Loucy (cell line): Measurements from ENCODE around the gene SLC25A18.
A peak's percentile ranks its signal among the peaks of the same experiment; 100 is the strongest.
"Not testable (repeated sequence)": the region's sequence is repeated elsewhere in the genome, so short reads cannot be mapped to it uniquely, and the experiment has no call there.

Experiments used
- H2AFZ ChIP-seq: fragments of 200-600 bp; sonication (generic); 2 replicates; pipeline ENCODE4 v1.6.0; 2016; ENCODE audit warnings: antibody characterized with exemption, mild to moderate bottlenecking, low read length, moderate library complexity
- H3F3A ChIP-seq: fragments of 200-600 bp; 2 replicates; pipeline ENCODE4 v1.6.0; 2016; ENCODE audit warnings: antibody characterized with exemption, low read depth, mild to moderate bottlenecking
- H3K27me3 ChIP-seq: fragments of 200-600 bp; sonication (generic); 2 replicates; pipeline ENCODE4 v1.6.1; 2014; ENCODE audit warnings: low read length, mild to moderate bottlenecking; ENCODE audit not compliant: insufficient read depth, poor library complexity, severe bottlenecking
- H3K36me3 ChIP-seq: fragments of 200-600 bp; sonication (generic); 2 replicates; pipeline ENCODE4 v1.6.1; 2016; ENCODE audit warnings: low read length; ENCODE audit not compliant: insufficient read depth
- H3K4me1 ChIP-seq: fragments of 200-600 bp; sonication (generic); 2 replicates; pipeline ENCODE4 v1.5.1; 2014; ENCODE audit warnings: low read length, mild to moderate bottlenecking; ENCODE audit not compliant: insufficient read depth, poor library complexity, severe bottlenecking
- H3K4me2 ChIP-seq: fragments of 200-600 bp; sonication (generic); 2 replicates; pipeline ENCODE4 v1.6.0; 2014; ENCODE audit warnings: antibody characterized with exemption, low read length, low read depth, mild to moderate bottlenecking; ENCODE audit not compliant: poor library complexity, severe bottlenecking
- H3K4me3 ChIP-seq: fragments of 200-600 bp; sonication (generic); 2 replicates; pipeline ENCODE4 v1.5.1; 2014; ENCODE audit warnings: low read length, mild to moderate bottlenecking, mixed read lengths; ENCODE audit not compliant: poor library complexity, severe bottlenecking
- H3K79me2 ChIP-seq: fragments of 200-600 bp; sonication (generic); 2 replicates; pipeline ENCODE4 v1.6.1; 2014; ENCODE audit warnings: low read length; ENCODE audit not compliant: insufficient read depth
- H3K9ac ChIP-seq: fragments of 200-600 bp; sonication (generic); 2 replicates; pipeline ENCODE4 v1.6.0; 2014; ENCODE audit warnings: mild to moderate bottlenecking, low read depth, low read length, moderate library complexity; ENCODE audit not compliant: poor library complexity, severe bottlenecking
- H3K9me2 ChIP-seq: fragments of 200-600 bp; sonication (generic); replicated peaks from 2 replicates; pipeline ENCODE4 v1.6.1; 2016; ENCODE audit warnings: low read depth, low read length, mixed read lengths
- H3K9me3 ChIP-seq: fragments of 200-600 bp; sonication (generic); 2 replicates; pipeline ENCODE4 v1.6.1; 2014; ENCODE audit warnings: mild to moderate bottlenecking, antibody characterized with exemption, low read length, low read depth; ENCODE audit not compliant: insufficient read depth
- H4K20me1 ChIP-seq: fragments of 200-600 bp; sonication (generic); 2 replicates; pipeline ENCODE4 v1.6.0; 2014; ENCODE audit warnings: antibody characterized with exemption, low read length, mild to moderate bottlenecking; ENCODE audit not compliant: insufficient read depth, poor library complexity, severe bottlenecking
- CTCF ChIP-seq: fragments of 200-600 bp; sonication (generic); conservative IDR thresholded peaks from 2 replicates; pipeline ENCODE4 v1.5.1; 2014; ENCODE audit warnings: mild to moderate bottlenecking, antibody characterized with exemption, low read length
- EZH2phosphoT487 ChIP-seq: fragments of 200-600 bp; IDR thresholded peaks from 2 replicates; pipeline ENCODE4 v1.6.1; 2018; ENCODE audit warnings: antibody characterized with exemption, mild to moderate bottlenecking, moderate library complexity, borderline replicate concordance

The SLC25A18 gene

GRCh38 chr22:17634696-17635095 is 71.4 kb downstream of the SLC25A18 start:
- no peaks in the 10 kb centered on the region for H4K20me1 ChIP-seq
- peaks cover 13% of the 10 kb centered on the region for H3K4me1 ChIP-seq
- H3K79me2 ChIP-seq: peaks cover 10% of the 10 kb centered on the region
- H3K4me2 ChIP-seq: no peak overlapping the region
- H3F3A ChIP-seq: no peaks in the 10 kb centered on the region
- no peak overlapping the region for H3K4me3 ChIP-seq
- no peak overlapping the region for H3K9ac ChIP-seq
- H3K27me3 ChIP-seq: no peaks in the 10 kb centered on the region
- H3K36me3 ChIP-seq: no peaks in the 10 kb centered on the region
- no peaks in the 10 kb centered on the region for H3K9me3 ChIP-seq
- H3K9me2 ChIP-seq: no peaks in the 10 kb centered on the region
- TF ChIP-seq EZH2phosphoT487 (no peak), CTCF (no peak)
- H2AFZ ChIP-seq: no peak overlapping the region

GRCh38 chr22:17636850-17637249 is 73.6 kb downstream of the SLC25A18 start:
- not testable (repeated sequence) for H2AFZ ChIP-seq, H3K9me3 ChIP-seq, H4K20me1 ChIP-seq, H3K27me3 ChIP-seq, H3K9ac ChIP-seq, H3K4me2 ChIP-seq, H3K4me3 ChIP-seq, H3K36me3 ChIP-seq, H3K9me2 ChIP-seq, H3F3A ChIP-seq
- H3K4me1 ChIP-seq: peaks cover 15% of the 10 kb centered on the region
- H3K79me2 ChIP-seq: peaks cover 26% of the 10 kb centered on the region

- Histone ChIP-seq H3K4me1 (peaks cover 15% of the 10 kb centered on the region), H3F3A (no peaks in the 10 kb centered on the region), H3K79me2 (peaks cover 26% of the 10 kb centered on the region), H2AFZ (peak overlapping the region; percentile 76), H4K20me1 (no peaks in the 10 kb centered on the region), H3K9ac (peak overlapping the region; percentile 94), H3K4me3 (peak overlapping the region; percentile 90), H3K4me2 (peak overlapping the region; percentile 73), H3K27me3 (no peaks in the 10 kb centered on the region), H3K9me2 (no peaks in the 10 kb centered on the region), H3K36me3 (no peaks in the 10 kb centered on the region), H3K9me3 (no peaks in the 10 kb centered on the region)
- TF ChIP-seq EZH2phosphoT487: no peak
Measured at GRCh38 chr22:17637490-17638181, 74.3 kb downstream of the SLC25A18 start.

- Histone ChIP-seq H2AFZ (peak overlapping the region; percentile 76), H3K4me2 (peak overlapping the region; percentile 73), H3K79me2 (peaks cover 26% of the 10 kb centered on the region), H3K9me2 (no peaks in the 10 kb centered on the region), H3K9ac (peak overlapping the region; percentile 94), H3F3A (no peaks in the 10 kb centered on the region), H3K36me3 (no peaks in the 10 kb centered on the region), H3K4me1 (peaks cover 15% of the 10 kb centered on the region), H3K4me3 (peak overlapping the region; percentile 90), H4K20me1 (no peaks in the 10 kb centered on the region), H3K27me3 (no peaks in the 10 kb centered on the region), H3K9me3 (no peaks in the 10 kb centered on the region)
- TF ChIP-seq EZH2phosphoT487 (no peak), CTCF (no peak)
Measured at GRCh38 chr22:17638182-17638431, 74.8 kb downstream of the SLC25A18 start.
